ENCODE data around the gene TBPL1.

The TBPL1 gene

GRCh38 chr6:134003542-134003951 lies 50.5 kb downstream of the TBPL1 start:
- peak in 1 of 56 donors; percentile 2 for DNase-seq

GRCh38 chr6:134004714-134005113 lies 51.7 kb downstream of the TBPL1 start:
- DNase-seq: no peak

- no peak for DNase-seq
These were observed 52.8 kb downstream of the TBPL1 start for GRCh38 chr6:134005800-134006199.

- no peak for DNase-seq
These were observed 54.1 kb downstream of the TBPL1 start for GRCh38 chr6:134007077-134007476.

GRCh38 chr6:134009876-134010275 lies 56.9 kb downstream of the TBPL1 start:
- DNase-seq: no peak

GRCh38 chr6:134010400-134010799 lies 57.4 kb downstream of the TBPL1 start:
- DNase-seq: no peak

- no peak for DNase-seq
These were observed 58.0 kb downstream of the TBPL1 start for GRCh38 chr6:134010974-134011373.

GRCh38 chr6:134014588-134015137 lies 61.6 kb downstream of the TBPL1 start:
- DNase-seq: no peak

GRCh38 chr6:134015719-134016557 lies 62.9 kb downstream of the TBPL1 start:
- no peak for DNase-seq

- no peak for DNase-seq
These were observed 63.5 kb downstream of the TBPL1 start for GRCh38 chr6:134016558-134016814.

- no peak for DNase-seq
These were observed 67.0 kb downstream of the TBPL1 start for GRCh38 chr6:134020071-134020470.

- DNase-seq: no peak
These were observed 67.5 kb downstream of the TBPL1 start for GRCh38 chr6:134020543-134020942.

GRCh38 chr6:134020968-134021367 lies 67.9 kb downstream of the TBPL1 start:
- no peak for DNase-seq

- no peak for DNase-seq
These were observed 68.5 kb downstream of the TBPL1 start for GRCh38 chr6:134021396-134022122.

- no peak for DNase-seq
These were observed 69.6 kb downstream of the TBPL1 start for GRCh38 chr6:134022650-134023049.

GRCh38 chr6:134026597-134026996 lies 73.6 kb downstream of the TBPL1 start:
- no peak for DNase-seq

- no peak for DNase-seq
These were observed 75.4 kb downstream of the TBPL1 start for GRCh38 chr6:134028438-134028837.

- DNase-seq: no peak
These were observed 76.8 kb downstream of the TBPL1 start for GRCh38 chr6:134029495-134030455.

- no peak for DNase-seq
These were observed 78.8 kb downstream of the TBPL1 start for GRCh38 chr6:134031696-134032255.

GRCh38 chr6:134034478-134034877 lies 81.5 kb downstream of the TBPL1 start:
- DNase-seq: no peak
